HEK293 (cell line): ENCODE measurements around the gene GLCCI1.

Source experiments
- CTCF ChIA-PET: fragments of 350-600 bp; formaldehyde crosslinking; extraction: SDS; loops from one replicate; lab custom pipeline; 2021; ENCODE audit warnings: antibody characterized with exemption; lab: Yijun Ruan, JAX
- POLR2A ChIA-PET: fragments of 300-600 bp; formaldehyde crosslinking; extraction: SDS; loops from one replicate; lab custom pipeline; 2020; ENCODE audit warnings: antibody characterized with exemption, inconsistent platforms; lab: Yijun Ruan, JAX
- H3K27ac ChIP-seq: fragments of 200-500 bp; sonication (Bioruptor generic); 2 replicates; pipeline ENCODE4 v1.5.1; 2014; ENCODE audit warnings: low read depth, low read length, control low read depth, inconsistent platforms; ENCODE audit errors: extremely low read depth
- H3K36me3 ChIP-seq, 2 experiments: fragments of 200-500 bp in 1 of 2; sonication (Bioruptor generic) in 1 of 2; 1 replicate in 1 of 2; 2 replicates in 1 of 2; pipeline ENCODE4 v1.5.1; 2014 to 2017; ENCODE audit warnings: inconsistent platforms in 2 of 2, low read length in 2 of 2; ENCODE audit not compliant: control insufficient read depth in 2 of 2, insufficient read depth in 1 of 2
- H3K4me1 ChIP-seq: fragments of 200-500 bp; sonication (Bioruptor generic); 2 replicates; pipeline ENCODE4 v1.5.1; 2014; ENCODE audit warnings: mild to moderate bottlenecking, low read length, inconsistent platforms; ENCODE audit not compliant: control insufficient read depth, insufficient read depth
- H3K4me3 ChIP-seq: 2 replicates; pipeline ENCODE4 v1.5.1; 2011; ENCODE audit warnings: low read depth, mild to moderate bottlenecking, control low read depth, low read length, moderate library complexity
- H3K9me3 ChIP-seq: fragments of 200-500 bp; sonication (Bioruptor generic); 2 replicates; pipeline ENCODE4 v1.5.1; 2014; ENCODE audit warnings: low read depth, low read length, inconsistent platforms; ENCODE audit not compliant: control insufficient read depth, insufficient read depth
- BCL11A ChIP-seq: fragments of 450-650 bp; formaldehyde crosslinking; IDR thresholded peaks from 2 replicates; pipeline ENCODE4 v1.5.1; 2016; ENCODE audit warnings: low read depth, missing biosample characterization, missing genetic modification characterization
- BCL6B ChIP-seq: fragments of 450-650 bp; formaldehyde crosslinking; IDR thresholded peaks from 2 replicates; pipeline ENCODE4 v1.5.1; 2017; ENCODE audit warnings: missing biosample characterization, missing genetic modification characterization
- GLIS1 ChIP-seq: fragments of 450-650 bp; formaldehyde crosslinking; IDR thresholded peaks from 2 replicates; pipeline ENCODE4 v1.5.1; 2016; ENCODE audit warnings: missing biosample characterization, missing genetic modification characterization
- KLF8 ChIP-seq: fragments of 450-650 bp; formaldehyde crosslinking; IDR thresholded peaks from 2 replicates; pipeline ENCODE4 v1.5.1; 2016; ENCODE audit warnings: missing biosample characterization, missing genetic modification characterization
- SCRT2 ChIP-seq: fragments of 450-650 bp; formaldehyde crosslinking; IDR thresholded peaks from 2 replicates; pipeline ENCODE4 v1.5.1; 2016; ENCODE audit warnings: missing biosample characterization, missing genetic modification characterization
- YY1 ChIP-seq: fragments of 450-650 bp; formaldehyde crosslinking; IDR thresholded peaks from 2 replicates; pipeline ENCODE4 v1.5.1; 2018; ENCODE audit warnings: missing biosample characterization, missing genetic modification characterization
- ZBTB20 ChIP-seq: fragments of 450-650 bp; formaldehyde crosslinking; IDR thresholded peaks from 2 replicates; pipeline ENCODE4 v1.5.1; 2016; ENCODE audit warnings: missing biosample characterization, missing genetic modification characterization
- ZBTB21 ChIP-seq: fragments of 450-650 bp; formaldehyde crosslinking; IDR thresholded peaks from 2 replicates; pipeline ENCODE4 v1.5.1; 2017; ENCODE audit warnings: missing biosample characterization, missing genetic modification characterization
- ZBTB8A ChIP-seq: fragments of 450-650 bp; formaldehyde crosslinking; IDR thresholded peaks from 2 replicates; pipeline ENCODE4 v1.5.1; 2016; ENCODE audit warnings: missing biosample characterization, missing genetic modification characterization
- ZFP3 ChIP-seq: fragments of 450-650 bp; formaldehyde crosslinking; IDR thresholded peaks from 2 replicates; pipeline ENCODE4 v1.5.1; 2016; ENCODE audit warnings: low read depth, missing biosample characterization, missing genetic modification characterization
- ZIC2 ChIP-seq: fragments of 450-650 bp; formaldehyde crosslinking; IDR thresholded peaks from 2 replicates; pipeline ENCODE4 v1.5.1; 2016; ENCODE audit warnings: missing biosample characterization, missing genetic modification characterization
- ZNF138 ChIP-seq: fragments of 450-650 bp; formaldehyde crosslinking; IDR thresholded peaks from 2 replicates; pipeline ENCODE4 v1.5.1; 2016; ENCODE audit warnings: missing biosample characterization, missing genetic modification characterization, borderline replicate concordance
- ZNF175 ChIP-seq: fragments of 450-650 bp; formaldehyde crosslinking; IDR thresholded peaks from 2 replicates; pipeline ENCODE4 v1.5.1; 2016; ENCODE audit warnings: missing biosample characterization, missing genetic modification characterization
- ZNF23 ChIP-seq: fragments of 450-650 bp; formaldehyde crosslinking; IDR thresholded peaks from 2 replicates; pipeline ENCODE4 v1.5.1; 2016; ENCODE audit warnings: missing biosample characterization, missing genetic modification characterization, borderline replicate concordance
- ZNF274 ChIP-seq, 2 experiments: fragments of 200-500 bp in 1 of 2; fragments of 450-650 bp in 1 of 2; sonication (Bioruptor generic) in 1 of 2; formaldehyde crosslinking in 1 of 2; IDR thresholded peaks; 2 replicates each; pipeline versions ENCODE4 v1.5.1 to v1.6.1; 2014 to 2016; ENCODE audit warnings: borderline replicate concordance in 1 of 2, inconsistent platforms in 1 of 2, low read length in 1 of 2, missing biosample characterization in 1 of 2, missing genetic modification characterization in 1 of 2
- ZNF302 ChIP-seq: fragments of 450-650 bp; formaldehyde crosslinking; IDR thresholded peaks from 2 replicates; pipeline ENCODE4 v1.5.1; 2016; ENCODE audit warnings: missing biosample characterization, missing genetic modification characterization, low read depth
- ZNF585B ChIP-seq: fragments of 450-650 bp; formaldehyde crosslinking; IDR thresholded peaks from 2 replicates; pipeline ENCODE4 v1.5.1; 2016; ENCODE audit warnings: missing biosample characterization, missing genetic modification characterization
- ZNF670 ChIP-seq: fragments of 450-650 bp; formaldehyde crosslinking; IDR thresholded peaks from 2 replicates; pipeline ENCODE4 v1.5.1; 2016; ENCODE audit warnings: missing biosample characterization, missing genetic modification characterization, low read depth
- ZNF792 ChIP-seq: fragments of 450-650 bp; formaldehyde crosslinking; IDR thresholded peaks from 2 replicates; pipeline ENCODE4 v1.5.1; 2016; ENCODE audit warnings: missing biosample characterization, missing genetic modification characterization
- ZNF837 ChIP-seq: fragments of 450-650 bp; formaldehyde crosslinking; IDR thresholded peaks from 2 replicates; pipeline ENCODE4 v1.5.1; 2016; ENCODE audit warnings: missing biosample characterization, missing genetic modification characterization
- TF ChIP-seq, protein P1 (sequence below): fragments of 450-650 bp; formaldehyde crosslinking; IDR thresholded peaks from 2 replicates; pipeline ENCODE4 v1.5.1; 2016; ENCODE audit warnings: missing biosample characterization, missing genetic modification characterization
- TF ChIP-seq, protein P2 (sequence below): fragments of 450-650 bp; formaldehyde crosslinking; IDR thresholded peaks from 2 replicates; pipeline ENCODE4 v1.5.1; 2017; ENCODE audit warnings: missing biosample characterization, missing genetic modification characterization

Gene GLCCI1

DNA sequence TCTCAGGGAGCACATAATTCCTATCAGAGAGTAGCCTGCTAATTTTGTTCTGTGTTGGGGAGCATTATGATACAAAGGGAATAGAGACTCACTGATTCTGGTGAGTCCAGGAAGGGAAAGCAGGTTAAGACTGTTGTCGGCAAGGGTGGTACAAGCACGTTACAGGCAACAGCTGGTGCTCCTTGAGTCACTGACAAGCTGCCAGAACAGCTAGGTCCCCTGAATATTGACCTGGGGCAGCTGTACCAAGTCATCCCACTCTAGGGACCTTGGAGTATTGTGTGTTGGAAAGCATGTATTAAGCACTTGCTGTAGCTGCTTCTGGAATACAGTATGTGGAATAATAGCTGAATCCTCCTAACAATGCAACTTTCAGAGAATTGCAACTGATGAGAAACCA, 37.0 kb upstream of the GLCCI1 start:
- TF ChIP-seq ZNF585B (tag by site-specific recombination) (no peak), YY1 (no peak), ZNF302 (tag by site-specific recombination) (no peak), ZNF837 (tag by site-specific recombination) (no peak), ZNF23 (no peak), ZNF792 (no peak)
- ChIA-PET POLR2A (no interaction called here), CTCF (interaction anchor here (0.6 kb wide), 1 partner anchor 258 kb away, joined by 5 read pairs; no protein-coding TSS in a partner anchor)
- no peaks in the 10 kb centered on the region for H3K36me3 ChIP-seq
- H3K4me1 ChIP-seq = no peaks in the 10 kb centered on the region
- no peak overlapping the region for H3K27ac ChIP-seq
- no peaks in the 10 kb centered on the region for H3K9me3 ChIP-seq
- H3K4me3 ChIP-seq = no peak overlapping the region

- TF ChIP-seq ZIC2 (tag by site-specific recombination) = no peak
- no peak for TF ChIP-seq BCL6B (tag by site-specific recombination)
- TF ChIP-seq, protein P1, sequence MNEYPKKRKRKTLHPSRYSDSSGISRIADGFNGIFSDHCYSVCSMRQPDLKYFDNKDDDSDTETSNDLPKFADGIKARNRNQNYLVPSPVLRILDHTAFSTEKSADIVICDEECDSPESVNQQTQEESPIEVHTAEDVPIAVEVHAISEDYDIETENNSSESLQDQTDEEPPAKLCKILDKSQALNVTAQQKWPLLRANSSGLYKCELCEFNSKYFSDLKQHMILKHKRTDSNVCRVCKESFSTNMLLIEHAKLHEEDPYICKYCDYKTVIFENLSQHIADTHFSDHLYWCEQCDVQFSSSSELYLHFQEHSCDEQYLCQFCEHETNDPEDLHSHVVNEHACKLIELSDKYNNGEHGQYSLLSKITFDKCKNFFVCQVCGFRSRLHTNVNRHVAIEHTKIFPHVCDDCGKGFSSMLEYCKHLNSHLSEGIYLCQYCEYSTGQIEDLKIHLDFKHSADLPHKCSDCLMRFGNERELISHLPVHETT (tag by site-specific recombination) = no peak
- TF ChIP-seq ZNF138 (tag by site-specific recombination) = no peak
- TF ChIP-seq, protein P2, sequence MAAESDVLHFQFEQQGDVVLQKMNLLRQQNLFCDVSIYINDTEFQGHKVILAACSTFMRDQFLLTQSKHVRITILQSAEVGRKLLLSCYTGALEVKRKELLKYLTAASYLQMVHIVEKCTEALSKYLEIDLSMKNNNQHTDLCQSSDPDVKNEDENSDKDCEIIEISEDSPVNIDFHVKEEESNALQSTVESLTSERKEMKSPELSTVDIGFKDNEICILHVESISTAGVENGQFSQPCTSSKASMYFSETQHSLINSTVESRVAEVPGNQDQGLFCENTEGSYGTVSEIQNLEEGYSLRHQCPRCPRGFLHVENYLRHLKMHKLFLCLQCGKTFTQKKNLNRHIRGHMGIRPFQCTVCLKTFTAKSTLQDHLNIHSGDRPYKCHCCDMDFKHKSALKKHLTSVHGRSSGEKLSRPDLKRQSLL (tag by site-specific recombination) = no peak
- no peak for TF ChIP-seq BCL11A (tag by site-specific recombination)
- no peak for TF ChIP-seq ZBTB8A (tag by site-specific recombination)
- no peak for TF ChIP-seq KLF8 (tag by site-specific recombination)
- TF ChIP-seq ZBTB21 (tag by site-specific recombination) = no peak
- no peak for TF ChIP-seq SCRT2 (tag by site-specific recombination)
- TF ChIP-seq ZNF274 (IDR thresholded peaks at IDR 0.05; ENCODE audit: low read length) = no peak
- no peak for TF ChIP-seq ZNF274 (tag by site-specific recombination; IDR thresholded peaks at IDR 0.05; ENCODE audit: borderline replicate concordance)
- TF ChIP-seq ZNF175 (tag by site-specific recombination) = no peak
- TF ChIP-seq GLIS1 = no peak
- TF ChIP-seq ZFP3 = no peak
- TF ChIP-seq ZNF670 = no peak
- TF ChIP-seq ZBTB20 (tag by site-specific recombination) = no peak
- Histone ChIP-seq H3K4me3 (no peak overlapping the region), H3K4me1 (no peaks in the 10 kb centered on the region), H3K27ac (no peak overlapping the region), H3K36me3 (no peaks in the 10 kb centered on the region), H3K9me3 (no peaks in the 10 kb centered on the region)
- POLR2A ChIA-PET = no interaction called here
- CTCF ChIA-PET = no interaction called here
Observed at GRCh38 chr7:7932553-7932952, 36.0 kb upstream of the GLCCI1 start.
